Ishikawa (cell line): Measurements from ENCODE around the gene CREBL2.

Experiments used
- CEBPB ChIP-seq: IDR thresholded peaks from 2 replicates; pipeline ENCODE4 v1.6.1; 2012
- CREB1 ChIP-seq: IDR thresholded peaks from 2 replicates; pipeline ENCODE4 v1.6.1; 2012; ENCODE audit warnings: low read depth
- EGR1 ChIP-seq: IDR thresholded peaks from 2 replicates; pipeline ENCODE4 v1.6.1; 2012
- EP300 ChIP-seq: IDR thresholded peaks from 2 replicates; pipeline ENCODE4 v1.6.1; 2012; ENCODE audit warnings: borderline replicate concordance
- FOXM1 ChIP-seq: IDR thresholded peaks from 2 replicates; pipeline ENCODE4 v1.6.1; 2012; ENCODE audit warnings: low read depth, borderline replicate concordance
- NFIC ChIP-seq: IDR thresholded peaks from 2 replicates; pipeline ENCODE4 v1.6.1; 2012
- RAD21 ChIP-seq: IDR thresholded peaks from 2 replicates; pipeline ENCODE4 v1.6.1; 2012; ENCODE audit warnings: low read depth
- TAF1 ChIP-seq: IDR thresholded peaks from 2 replicates; pipeline ENCODE4 v1.6.1; 2012; ENCODE audit warnings: low read depth, mild to moderate bottlenecking
- TCF12 ChIP-seq: IDR thresholded peaks from 2 replicates; pipeline ENCODE4 v1.6.1; 2012; ENCODE audit warnings: low read depth
- TEAD4 ChIP-seq: IDR thresholded peaks from 2 replicates; pipeline ENCODE4 v1.6.1; 2012
- YY1 ChIP-seq: IDR thresholded peaks from 2 replicates; pipeline ENCODE4 v1.6.1; 2012; ENCODE audit warnings: low read depth
- ZBTB7A ChIP-seq: IDR thresholded peaks from 2 replicates; pipeline ENCODE4 v1.6.1; 2012; ENCODE audit warnings: low read depth
- TF ChIP-seq, protein P1 (sequence below): IDR thresholded peaks from 2 replicates; pipeline ENCODE4 v1.6.1; 2012
- TF ChIP-seq, protein P2 (sequence below): IDR thresholded peaks from 2 replicates; pipeline ENCODE4 v1.6.1; 2012
- TF ChIP-seq, protein P3 (sequence below): IDR thresholded peaks from 2 replicates; pipeline ENCODE4 v1.6.1; 2012; ENCODE audit warnings: low read depth, mild to moderate bottlenecking

CREBL2 gene

DNA sequence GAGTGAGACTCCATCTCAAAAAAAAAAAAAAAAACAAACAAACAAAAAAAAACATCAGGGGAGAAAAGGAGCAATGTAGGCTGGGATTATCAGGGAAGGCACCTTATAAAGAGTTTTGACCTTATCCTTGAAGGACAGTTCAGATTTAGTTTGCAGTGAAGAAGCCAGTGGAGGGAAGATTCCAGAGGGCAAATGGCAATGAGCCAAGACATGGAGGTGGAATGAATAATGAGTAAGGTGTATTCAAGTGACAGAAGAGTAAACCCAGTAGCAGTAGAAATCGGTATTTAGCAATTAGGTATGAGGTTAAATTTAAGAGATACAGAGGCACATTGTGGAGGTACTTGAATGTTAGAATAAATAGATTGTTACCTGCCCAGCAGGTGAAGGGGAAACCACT is 46.8 kb upstream of the CREBL2 start:
- 0 out of 2 replicates have a peak, but pooled peaks have one; percentile 16 for TF ChIP-seq NFIC
- no peak for TF ChIP-seq CREB1
- no peak for TF ChIP-seq TEAD4
- no peak for TF ChIP-seq EP300
- no peak for TF ChIP-seq YY1
- TF ChIP-seq, protein P1, sequence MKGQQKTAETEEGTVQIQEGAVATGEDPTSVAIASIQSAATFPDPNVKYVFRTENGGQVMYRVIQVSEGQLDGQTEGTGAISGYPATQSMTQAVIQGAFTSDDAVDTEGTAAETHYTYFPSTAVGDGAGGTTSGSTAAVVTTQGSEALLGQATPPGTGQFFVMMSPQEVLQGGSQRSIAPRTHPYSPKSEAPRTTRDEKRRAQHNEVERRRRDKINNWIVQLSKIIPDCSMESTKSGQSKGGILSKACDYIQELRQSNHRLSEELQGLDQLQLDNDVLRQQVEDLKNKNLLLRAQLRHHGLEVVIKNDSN, result no peak

DNA sequence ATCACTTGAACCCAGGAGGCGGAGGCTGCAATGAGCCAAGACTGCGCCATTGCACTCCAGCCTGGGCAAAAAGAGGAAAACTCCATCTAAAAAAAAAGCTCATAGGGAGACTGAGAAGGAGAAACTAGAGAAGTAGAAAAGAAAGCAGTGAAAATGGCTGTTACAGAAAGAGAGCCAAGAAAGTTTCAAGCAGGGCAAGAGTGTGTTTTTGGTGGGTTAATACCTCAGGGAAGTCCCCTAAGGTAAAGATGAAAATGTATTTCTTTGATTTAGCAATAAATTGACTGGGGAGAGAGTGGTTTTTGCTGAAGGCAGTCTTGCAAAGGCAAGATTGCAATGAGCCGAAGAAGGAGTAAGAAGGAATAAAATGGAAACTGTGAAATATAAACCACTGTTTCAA is 39.0 kb upstream of the CREBL2 start:
- TF ChIP-seq, protein P2, sequence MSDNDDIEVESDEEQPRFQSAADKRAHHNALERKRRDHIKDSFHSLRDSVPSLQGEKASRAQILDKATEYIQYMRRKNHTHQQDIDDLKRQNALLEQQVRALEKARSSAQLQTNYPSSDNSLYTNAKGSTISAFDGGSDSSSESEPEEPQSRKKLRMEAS, result no peak
- TF ChIP-seq TCF12 (no peak), EGR1 (no peak), TAF1 (no peak)
- TF ChIP-seq, protein P3, sequence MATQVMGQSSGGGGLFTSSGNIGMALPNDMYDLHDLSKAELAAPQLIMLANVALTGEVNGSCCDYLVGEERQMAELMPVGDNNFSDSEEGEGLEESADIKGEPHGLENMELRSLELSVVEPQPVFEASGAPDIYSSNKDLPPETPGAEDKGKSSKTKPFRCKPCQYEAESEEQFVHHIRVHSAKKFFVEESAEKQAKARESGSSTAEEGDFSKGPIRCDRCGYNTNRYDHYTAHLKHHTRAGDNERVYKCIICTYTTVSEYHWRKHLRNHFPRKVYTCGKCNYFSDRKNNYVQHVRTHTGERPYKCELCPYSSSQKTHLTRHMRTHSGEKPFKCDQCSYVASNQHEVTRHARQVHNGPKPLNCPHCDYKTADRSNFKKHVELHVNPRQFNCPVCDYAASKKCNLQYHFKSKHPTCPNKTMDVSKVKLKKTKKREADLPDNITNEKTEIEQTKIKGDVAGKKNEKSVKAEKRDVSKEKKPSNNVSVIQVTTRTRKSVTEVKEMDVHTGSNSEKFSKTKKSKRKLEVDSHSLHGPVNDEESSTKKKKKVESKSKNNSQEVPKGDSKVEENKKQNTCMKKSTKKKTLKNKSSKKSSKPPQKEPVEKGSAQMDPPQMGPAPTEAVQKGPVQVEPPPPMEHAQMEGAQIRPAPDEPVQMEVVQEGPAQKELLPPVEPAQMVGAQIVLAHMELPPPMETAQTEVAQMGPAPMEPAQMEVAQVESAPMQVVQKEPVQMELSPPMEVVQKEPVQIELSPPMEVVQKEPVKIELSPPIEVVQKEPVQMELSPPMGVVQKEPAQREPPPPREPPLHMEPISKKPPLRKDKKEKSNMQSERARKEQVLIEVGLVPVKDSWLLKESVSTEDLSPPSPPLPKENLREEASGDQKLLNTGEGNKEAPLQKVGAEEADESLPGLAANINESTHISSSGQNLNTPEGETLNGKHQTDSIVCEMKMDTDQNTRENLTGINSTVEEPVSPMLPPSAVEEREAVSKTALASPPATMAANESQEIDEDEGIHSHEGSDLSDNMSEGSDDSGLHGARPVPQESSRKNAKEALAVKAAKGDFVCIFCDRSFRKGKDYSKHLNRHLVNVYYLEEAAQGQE, result no peak

DNA sequence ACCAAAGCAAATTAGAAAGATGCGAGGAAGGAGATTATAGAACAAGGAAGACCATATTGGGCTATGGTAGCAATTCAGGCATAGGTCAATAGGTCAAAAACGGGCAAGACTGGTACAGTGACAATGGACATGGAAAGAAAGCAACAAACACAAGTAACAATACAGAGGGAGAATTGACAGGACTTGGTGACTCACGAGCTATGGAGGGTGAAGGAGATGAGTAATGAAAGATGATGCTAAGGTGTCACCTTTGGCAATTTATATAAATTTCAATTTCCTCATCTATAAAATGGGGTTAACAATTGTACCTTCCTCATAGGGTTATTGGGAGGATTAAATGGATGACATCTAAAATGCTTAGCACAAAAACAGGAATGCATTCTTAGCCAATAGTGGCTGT is 33.9 kb upstream of the CREBL2 start:
- TF ChIP-seq, protein P2, result no peak
- no peak for TF ChIP-seq TEAD4
- no peak for TF ChIP-seq FOXM1
- no peak for TF ChIP-seq YY1
- TF ChIP-seq RAD21, result no peak
- no peak for TF ChIP-seq ZBTB7A
- TF ChIP-seq, protein P3, result no peak

DNA sequence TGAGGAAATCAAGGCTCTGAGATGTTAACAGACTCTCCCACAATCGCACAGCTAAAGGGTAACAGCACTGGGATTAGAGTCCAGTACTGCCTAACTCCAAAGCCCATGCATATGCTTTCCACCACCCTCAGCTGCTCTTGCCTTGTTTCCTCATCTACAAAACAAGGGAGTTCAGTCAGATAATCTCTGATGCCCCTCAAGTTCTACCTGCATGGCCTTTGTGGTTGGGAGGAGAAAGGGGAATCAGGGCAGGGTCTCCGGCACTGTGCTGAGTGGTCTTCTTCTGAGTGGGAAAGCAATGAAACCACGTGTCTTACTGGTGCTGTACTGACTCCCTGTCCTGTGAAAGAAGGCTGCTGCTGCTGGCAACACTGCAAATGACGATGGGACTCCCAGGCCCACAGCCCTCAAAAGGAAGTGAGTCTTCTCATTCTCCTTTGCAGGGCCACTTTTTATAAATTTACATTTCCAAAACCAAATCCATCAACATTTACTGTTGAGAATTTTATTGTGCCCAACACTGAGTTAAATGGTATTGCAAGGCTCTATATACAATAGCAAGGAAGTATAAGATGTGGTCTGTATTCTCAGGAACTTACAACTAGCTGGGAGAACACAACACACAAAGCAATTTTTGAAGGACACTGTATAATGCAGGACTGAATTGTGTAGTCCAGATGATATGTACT is 29.3 kb upstream of the CREBL2 start:
- no peak for TF ChIP-seq FOXM1
- TF ChIP-seq ZBTB7A, result 0 out of 2 replicates have a peak, but pooled peaks have one; percentile 4

DNA sequence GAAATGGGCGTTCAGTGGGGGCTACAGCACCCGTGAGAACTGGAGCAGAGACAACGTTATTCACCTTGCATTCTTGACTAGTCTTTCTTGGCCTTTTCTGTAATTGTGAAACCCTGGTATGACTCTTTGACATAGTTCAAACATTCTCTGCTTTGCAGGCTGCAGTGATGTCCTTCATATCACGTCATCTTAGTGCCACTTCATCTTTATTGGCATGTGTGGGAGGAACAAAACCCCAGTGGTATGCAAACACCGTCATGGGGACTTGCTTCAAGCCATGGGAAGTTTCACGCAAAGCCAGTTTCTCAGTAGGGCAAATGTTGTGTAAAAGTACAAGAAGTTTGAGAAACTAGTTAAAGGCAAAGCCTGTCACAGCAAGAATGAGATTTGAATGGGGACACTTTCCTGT is 28.8 kb upstream of the CREBL2 start:
- no peak for TF ChIP-seq EGR1
- TF ChIP-seq, protein P2, result no peak
- TF ChIP-seq ZBTB7A, result no peak
- no peak for TF ChIP-seq TEAD4
- TF ChIP-seq TAF1, result no peak
- TF ChIP-seq RAD21, result no peak
- TF ChIP-seq NFIC, result no peak
- TF ChIP-seq YY1, result no peak
- TF ChIP-seq CREB1, result no peak
- no peak for TF ChIP-seq CEBPB
- no peak for TF ChIP-seq EP300
- TF ChIP-seq FOXM1, result no peak
- TF ChIP-seq, protein P3, result no peak
- TF ChIP-seq, protein P1, result no peak
